ENCODE results near the gene MRNIP.

MRNIP gene

DNA sequence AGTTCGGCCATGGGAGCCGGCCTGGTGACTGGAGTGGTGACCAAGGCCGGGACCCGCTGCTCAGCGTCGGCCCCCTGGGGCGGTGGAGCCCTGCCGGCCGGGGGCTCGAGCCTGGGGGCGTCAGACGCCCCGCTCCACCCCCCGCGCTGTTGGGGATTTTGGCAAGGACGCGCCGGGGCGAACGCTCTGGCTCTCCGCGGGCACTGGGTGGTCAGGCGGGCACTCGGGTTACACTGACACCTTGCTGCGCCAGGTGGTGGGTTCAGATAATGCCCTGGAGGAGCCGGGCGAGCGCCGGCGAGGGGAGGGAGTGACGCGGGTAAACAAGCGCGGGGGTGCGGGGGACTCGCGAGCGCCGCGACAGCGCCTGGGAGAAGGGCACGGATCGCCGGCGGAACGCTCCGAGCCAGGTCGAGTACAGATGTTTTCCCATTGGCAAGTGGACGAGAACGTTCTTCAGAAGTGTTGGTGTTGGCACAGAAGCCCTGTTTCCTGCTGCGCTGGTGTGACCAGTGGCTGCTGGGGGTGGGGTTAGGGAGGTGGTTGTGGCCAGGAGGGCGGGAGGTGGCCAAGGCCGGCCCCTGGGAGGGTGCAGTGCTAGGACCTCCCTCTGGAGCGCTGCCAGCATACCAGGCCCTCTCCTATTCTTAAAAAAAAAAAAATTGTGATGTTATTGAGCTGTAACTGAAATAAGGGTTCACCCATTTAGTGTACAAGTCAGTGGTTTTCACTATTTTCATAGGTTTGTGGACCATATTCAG is 37.1 kb downstream of the MRNIP start:
- peak; percentile 95 for DNase-seq (ENCODE audit: low spot score)

GRCh38 chr5:179820483-179821297 is 37.9 kb downstream of the MRNIP start, which contains the start of gene SQSTM1:
Gene SQSTM1, plus strand, starts transcription at chr5:179820905. Its CDS starts 32 bp downstream, at chr5:179820937.
- peak; percentile 87 for DNase-seq (ENCODE audit: low spot score)

GRCh38 chr5:179820127-179820482 is 38.5 kb downstream of the MRNIP start:
- DNase-seq (ENCODE audit: low spot score): no peak

DNA sequence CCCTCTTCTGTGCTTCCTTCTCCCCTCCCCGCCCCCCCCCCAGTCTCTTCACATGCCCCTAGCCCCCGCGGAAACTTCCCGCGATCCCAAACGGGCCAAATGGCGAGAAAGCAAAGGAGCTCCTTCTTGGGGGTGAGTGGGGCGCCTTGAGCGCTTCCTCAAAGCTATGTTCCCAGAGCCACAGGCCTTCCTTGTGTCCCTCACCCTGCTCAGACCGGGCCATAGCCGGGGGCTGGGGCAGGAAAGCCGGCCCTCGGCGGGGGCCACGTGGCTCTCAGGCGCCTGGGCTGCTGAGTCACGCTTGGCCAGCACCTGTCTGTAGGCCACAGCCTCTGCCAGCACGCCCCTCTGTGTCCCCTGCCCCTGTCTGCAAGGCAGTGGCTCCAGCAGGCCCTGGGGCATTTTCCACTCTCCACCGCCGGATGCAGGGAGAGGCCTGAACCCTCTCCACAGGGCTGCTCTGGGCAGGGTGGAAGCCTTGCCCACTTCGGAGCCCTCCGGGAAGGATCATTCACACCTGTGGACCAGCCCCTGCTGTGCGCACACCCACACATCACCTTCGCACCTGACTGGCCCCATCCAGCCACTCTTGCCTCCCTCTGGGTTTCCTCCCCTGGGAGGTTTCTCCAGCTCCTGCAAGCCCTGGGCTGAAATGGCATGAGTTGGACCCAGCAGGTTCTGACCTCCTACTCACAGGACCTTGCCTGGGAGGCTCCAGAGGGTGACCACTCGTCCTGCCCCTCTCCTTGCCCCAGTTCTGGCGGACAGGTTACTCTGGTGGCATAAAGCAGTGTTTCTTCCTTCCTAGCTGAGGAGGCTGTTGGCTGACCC is 39.1 kb downstream of the MRNIP start:
- DNase-seq (ENCODE audit: low spot score): peak; percentile 70

DNA sequence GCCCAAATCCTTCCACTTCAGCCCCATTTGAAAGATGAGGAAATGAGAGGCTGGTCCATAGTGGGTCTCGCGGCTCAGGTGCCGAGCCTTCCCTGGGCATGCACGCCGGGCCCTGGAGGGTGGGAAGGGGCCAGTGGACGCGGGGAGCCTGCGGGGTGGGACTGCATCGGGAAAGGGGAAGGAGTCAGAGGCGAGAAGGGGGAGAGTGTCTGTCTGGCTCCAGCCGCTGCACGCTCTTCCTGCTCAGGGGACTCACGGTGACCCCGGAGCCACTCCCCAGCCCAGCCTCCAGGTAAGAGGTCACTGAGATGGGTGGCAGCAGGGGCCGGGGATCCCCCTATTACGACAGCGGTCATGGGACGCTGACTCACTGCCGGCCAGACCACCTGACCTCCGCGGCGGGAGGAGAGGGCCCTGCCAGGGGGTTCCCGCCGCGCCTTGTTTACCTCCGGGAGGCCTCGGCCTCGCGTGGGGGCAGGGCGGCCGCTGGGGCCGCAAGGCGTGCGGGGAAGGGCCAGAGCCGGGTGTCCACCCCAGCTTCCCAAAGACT is 39.8 kb downstream of the MRNIP start:
- DNase-seq (ENCODE audit: low spot score): peak; percentile 82

- DNase-seq (ENCODE audit: low spot score): peak; percentile 27
These were observed 40.5 kb downstream of the MRNIP start for GRCh38 chr5:179817890-179818745.

GRCh38 chr5:179817470-179817840 is 41.2 kb downstream of the MRNIP start:
- no peak for DNase-seq (ENCODE audit: low spot score)

DNA sequence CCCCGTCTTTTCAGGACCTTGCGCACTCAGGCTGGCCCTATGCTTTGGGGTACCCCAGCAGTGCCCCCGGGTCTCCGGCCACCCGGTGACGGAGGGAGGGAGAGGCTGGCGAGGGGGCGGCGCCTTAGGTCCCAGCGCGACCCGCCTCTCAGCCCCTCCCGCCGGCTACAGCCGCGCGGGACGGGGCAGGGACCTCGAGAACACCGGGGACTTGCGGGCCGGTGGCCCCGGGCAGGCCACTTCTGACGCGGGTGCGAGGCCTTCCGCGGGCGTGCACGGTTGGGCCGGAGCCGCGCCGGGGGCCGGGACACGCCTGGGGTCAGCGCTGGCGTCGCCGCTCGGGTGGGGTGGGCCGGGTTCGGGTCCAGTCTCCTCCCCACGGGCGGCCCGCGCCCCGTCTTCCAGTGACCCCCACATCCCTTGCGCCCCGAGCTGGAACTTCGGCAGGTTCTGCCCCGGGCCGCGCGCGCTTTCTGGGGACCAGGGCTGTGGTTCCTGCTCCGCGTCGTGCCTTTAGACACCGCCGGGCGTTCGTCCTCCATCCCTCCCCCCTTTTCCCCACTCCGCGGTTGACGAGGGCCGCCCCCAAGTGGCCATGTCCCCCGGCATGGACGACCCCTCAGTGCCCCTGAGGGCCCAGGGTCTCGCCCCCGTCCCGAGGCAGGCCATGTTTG is 41.7 kb downstream of the MRNIP start:
- peak; percentile 23 for DNase-seq (ENCODE audit: low spot score)

DNA sequence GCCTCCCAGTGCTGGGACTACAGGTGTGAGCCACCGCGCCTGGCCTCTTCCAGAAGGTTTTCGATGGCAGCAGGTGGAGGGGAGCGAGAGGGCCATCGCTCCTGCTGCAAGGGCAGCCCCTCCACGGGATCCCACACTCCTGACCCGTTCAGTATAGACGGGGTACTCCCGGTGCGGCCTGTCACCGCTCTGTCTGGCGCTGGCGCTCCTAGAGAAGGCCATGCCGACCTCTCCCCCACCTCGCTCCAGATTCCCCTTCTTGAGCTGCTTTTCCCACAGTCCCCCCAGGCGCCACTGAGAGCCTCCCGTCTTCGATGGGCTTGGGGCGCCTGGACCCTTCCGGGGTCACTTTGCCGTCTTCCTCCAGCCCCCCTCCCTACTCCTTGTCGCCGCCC is 42.2 kb downstream of the MRNIP start:
- DNase-seq (ENCODE audit: low spot score): no peak

DNA sequence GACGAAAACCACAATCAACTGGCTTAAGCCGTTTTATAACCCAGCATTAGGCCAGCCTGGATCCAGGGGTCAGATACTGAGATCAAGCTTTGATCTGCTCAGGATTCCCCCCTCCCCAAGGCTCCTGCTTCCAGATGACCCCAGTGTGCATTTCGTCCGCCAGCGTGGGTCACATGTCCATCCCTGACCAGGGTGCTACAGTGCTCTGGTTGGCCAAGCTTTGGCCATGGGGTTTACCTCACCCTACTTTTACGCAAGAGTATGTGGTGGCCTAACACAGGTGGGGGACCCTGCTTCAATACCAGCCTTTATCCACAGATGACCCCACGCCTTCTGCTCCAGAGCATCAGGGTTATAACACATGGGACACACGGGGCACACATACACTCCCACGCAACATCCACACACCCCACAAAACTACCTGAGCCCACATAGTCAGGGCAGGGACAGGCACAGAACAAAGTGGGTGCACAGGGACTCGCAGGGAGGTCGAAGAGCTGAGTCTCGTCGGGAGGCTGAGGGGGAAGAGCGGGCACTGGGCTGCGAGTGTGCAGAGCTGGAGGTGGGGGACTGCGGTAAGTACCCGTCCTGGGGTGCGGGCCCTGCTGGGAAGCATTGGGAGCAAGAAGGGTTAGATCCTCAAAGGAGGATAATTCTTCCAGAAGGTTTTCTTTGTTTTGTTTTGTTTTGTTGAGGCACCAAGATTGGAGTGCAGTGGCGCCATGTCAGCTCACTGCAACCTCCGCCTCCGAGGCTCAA is 42.9 kb downstream of the MRNIP start:
- no peak for DNase-seq (ENCODE audit: low spot score)

GRCh38 chr5:179814090-179814489 is 44.5 kb downstream of the MRNIP start:
- DNase-seq (ENCODE audit: low spot score): no peak

GRCh38 chr5:179812997-179813607 is 45.5 kb downstream of the MRNIP start:
- DNase-seq (ENCODE audit: low spot score): no peak

GRCh38 chr5:179812135-179812825 is 46.3 kb downstream of the MRNIP start:
- no peak for DNase-seq (ENCODE audit: low spot score)

- peak; percentile 80 for DNase-seq (ENCODE audit: low spot score)
These were observed 52.2 kb downstream of the MRNIP start, which contains the start of gene MGAT4B for GRCh38 chr5:179806250-179807048. Gene MGAT4B, minus strand, starts transcription at chr5:179806866. Its CDS starts 283 bp downstream, at chr5:179806583.

- peak; percentile 47 for DNase-seq (ENCODE audit: low spot score)
These were observed 52.9 kb downstream of the MRNIP start for GRCh38 chr5:179805529-179806249.

- DNase-seq (ENCODE audit: low spot score): peak; percentile 38
These were observed 53.5 kb downstream of the MRNIP start for GRCh38 chr5:179805070-179805528.

- DNase-seq (ENCODE audit: low spot score): no peak
These were observed 54.1 kb downstream of the MRNIP start for GRCh38 chr5:179804555-179804947.
